Activated B cell treated with CpG ODN at 0.5 μM for 24 hours (primary cell): Measurements from ENCODE around the gene NINJ2. TPM values are rescaled to one million over a fixed set of nuclear protein-coding genes. Genes with fewer than 3 reads are reported as not detected.

ENCODE experiments used
- ATAC-seq: fragments of 200-7000 bp; cut with Tn5 transposase; one replicate; pipeline ENCODE4 v1.10.0; 2021; ENCODE audit warnings: low read depth, mild to moderate bottlenecking, moderate library complexity
- CTCF ChIA-PET: fragments of 350-600 bp; sonication (Branson Sonifier 250); formaldehyde crosslinking; loops from one replicate; lab custom pipeline; 2021; ENCODE audit warnings: antibody characterized with exemption; lab: Charles Lee
- POLR2A ChIA-PET: fragments of 350-600 bp; sonication (Branson Sonifier 250); formaldehyde crosslinking; loops from one replicate; lab custom pipeline; 2021; ENCODE audit warnings: antibody characterized with exemption; lab: Charles Lee
- DNase-seq: peaks from one replicate; pipeline ENCODE4 v3.0.0; 2022
- H3K27ac Mint-ChIP-seq: one replicate; pipeline ENCODE4 v1.8.0; 2020; ENCODE audit warnings: mixed read lengths
- H3K27me3 Mint-ChIP-seq: one replicate; pipeline ENCODE4 v1.8.0; 2021; ENCODE audit warnings: mixed read lengths
- H3K36me3 Mint-ChIP-seq: one replicate; pipeline ENCODE4 v1.8.0; 2021; ENCODE audit warnings: low read depth, mixed read lengths
- H3K4me1 Mint-ChIP-seq: one replicate; pipeline ENCODE4 v1.8.0; 2021; ENCODE audit warnings: mixed read lengths
- H3K4me3 Mint-ChIP-seq: one replicate; pipeline ENCODE4 v1.8.0; 2020; ENCODE audit warnings: mild to moderate bottlenecking, mixed read lengths
- H3K9me3 Mint-ChIP-seq: one replicate; pipeline ENCODE4 v1.8.0; 2020; ENCODE audit warnings: mixed read lengths
- CTCF ChIP-seq: fragments of 200-600 bp; IDR thresholded peaks from one replicate; pipeline ENCODE4 v1.8.0; 2022; ENCODE audit warnings: antibody characterized with exemption, mild to moderate bottlenecking
- intact Hi-C: fragments of 100-400 bp; cut with micrococcal nuclease; formaldehyde crosslinking; loops from one replicate; pipeline ENCODE4 v1.15.1; 2024
- total RNA-seq: library from RNA; stranded (reverse); gene quantifications from 2 replicates; pipeline ENCODE4 v1.2.3, GENCODE V29; 2022

NINJ2 gene
- total RNA-seq, 1 donor from 2014 or later: 3.6 TPM

GRCh38 chr12:541676-542324, 121.4 kb downstream of the NINJ2 start:
- DNase-seq (no peak), ATAC-seq (no peak)
- no peak for TF ChIP-seq CTCF
- Mint-ChIP-seq H3K36me3 (no peaks in the 10 kb centered on the region), H3K4me3 (no peak overlapping the region), H3K27me3 (peaks cover 19% of the 10 kb centered on the region), H3K4me1 (peaks cover 3% of the 10 kb centered on the region), H3K27ac (no peak overlapping the region), H3K9me3 (no peaks in the 10 kb centered on the region)
- ChIA-PET POLR2A (no interaction called here), CTCF (no interaction called here)
- intact Hi-C loops: no loop called here

- Mint-ChIP-seq H3K36me3 (no peaks in the 10 kb centered on the region), H3K4me3 (no peak overlapping the region), H3K27ac (no peak overlapping the region), H3K27me3 (peaks cover 15% of the 10 kb centered on the region), H3K9me3 (no peaks in the 10 kb centered on the region), H3K4me1 (no peaks in the 10 kb centered on the region)
- intact Hi-C loops: no loop called here
- ChIA-PET CTCF (no interaction called here), POLR2A (no interaction called here)
- no peak for ATAC-seq
- no peak for TF ChIP-seq CTCF
- DNase-seq: no peak
These were observed 123.5 kb downstream of the NINJ2 start for GRCh38 chr12:539540-540310.

DNA sequence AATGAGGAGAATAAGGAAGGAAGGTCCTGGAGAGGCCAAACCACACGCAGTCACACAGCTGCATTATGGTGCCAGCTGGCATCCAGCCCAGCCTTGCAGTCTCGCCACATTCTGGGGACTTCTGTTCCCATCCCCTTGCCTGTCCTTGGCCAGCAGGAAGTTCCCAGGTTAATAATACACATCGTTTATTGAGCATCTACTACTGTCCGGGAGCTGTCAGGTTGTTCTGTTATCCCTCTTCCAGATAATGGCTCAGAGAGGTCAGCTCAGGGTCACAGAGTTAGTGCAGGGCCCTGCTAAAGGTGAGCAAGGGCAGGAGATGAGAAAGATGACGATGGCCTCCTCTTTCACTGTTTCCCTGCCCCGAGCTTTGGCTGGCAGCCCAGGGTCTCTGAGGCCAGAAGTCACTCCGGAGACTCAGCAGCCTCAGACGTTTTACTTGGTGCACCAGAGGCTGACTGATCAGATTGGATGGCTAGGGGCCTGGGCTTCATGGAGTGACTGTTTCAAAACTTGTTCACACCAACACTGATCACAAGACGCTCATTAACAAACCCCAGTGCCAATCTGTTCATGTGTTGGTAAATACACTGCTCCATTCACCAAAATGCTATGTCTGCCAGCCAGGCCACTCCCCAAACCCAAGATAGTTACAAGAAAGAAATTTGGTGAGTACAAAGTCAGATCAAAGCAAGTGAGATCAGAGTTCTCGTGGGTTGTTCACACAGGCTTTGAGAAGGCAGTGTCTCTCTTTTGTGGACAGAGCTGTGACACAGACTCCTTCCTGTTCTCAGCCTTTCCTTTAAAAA, 124.3 kb downstream of the NINJ2 start:
- DNase-seq (no peak), ATAC-seq (no peak)
- Mint-ChIP-seq H3K36me3 (no peaks in the 10 kb centered on the region), H3K9me3 (no peaks in the 10 kb centered on the region), H3K4me1 (no peaks in the 10 kb centered on the region), H3K27me3 (peaks cover 8% of the 10 kb centered on the region), H3K27ac (no peak overlapping the region), H3K4me3 (no peak overlapping the region)
- TF ChIP-seq CTCF: no peak
- intact Hi-C loops: no loop called here
- ChIA-PET POLR2A (no interaction called here), CTCF (no interaction called here)

DNA sequence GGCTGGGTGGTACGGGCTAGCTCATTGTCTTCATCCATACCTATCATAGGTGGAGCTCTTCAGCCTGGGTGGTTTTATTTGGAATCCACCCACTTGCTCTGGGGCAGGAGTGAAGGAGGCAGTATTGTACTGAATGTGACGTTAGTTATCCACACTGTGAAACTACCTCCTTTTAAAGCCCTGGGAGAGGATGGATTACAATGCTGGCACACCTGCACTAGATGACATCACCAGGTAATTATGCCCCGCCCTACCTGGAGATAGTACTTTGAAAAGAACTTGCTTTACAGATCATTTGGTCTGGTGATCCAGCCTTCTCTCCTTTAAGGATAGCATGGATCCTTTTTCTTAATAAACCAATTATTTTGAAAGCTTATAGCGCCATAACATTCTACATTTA, 125.5 kb downstream of the NINJ2 start:
- H3K4me3 Mint-ChIP-seq: no peak overlapping the region
- peaks cover under 1% of the 10 kb centered on the region for H3K9me3 Mint-ChIP-seq
- no peak for TF ChIP-seq CTCF
- ChIA-PET POLR2A (interaction anchor here (0.5 kb wide), 1 partner anchor 996 kb away, joined by 3 read pairs; no protein-coding TSS in a partner anchor), CTCF (no interaction called here)
- ATAC-seq: no peak
- H3K27ac Mint-ChIP-seq: no peak overlapping the region
- no peaks in the 10 kb centered on the region for H3K4me1 Mint-ChIP-seq
- DNase-seq: no peak
- intact Hi-C loops: no loop called here
- H3K36me3 Mint-ChIP-seq: no peaks in the 10 kb centered on the region
- H3K27me3 Mint-ChIP-seq: peaks cover 6% of the 10 kb centered on the region
